ENCODE data around the gene STK10. TPM values are rescaled to one million over a fixed set of nuclear protein-coding genes. Genes with fewer than 3 reads are reported as not detected.

The STK10 gene
- total RNA-seq, 1 donor from 2014 or later: 72.5 TPM

DNA sequence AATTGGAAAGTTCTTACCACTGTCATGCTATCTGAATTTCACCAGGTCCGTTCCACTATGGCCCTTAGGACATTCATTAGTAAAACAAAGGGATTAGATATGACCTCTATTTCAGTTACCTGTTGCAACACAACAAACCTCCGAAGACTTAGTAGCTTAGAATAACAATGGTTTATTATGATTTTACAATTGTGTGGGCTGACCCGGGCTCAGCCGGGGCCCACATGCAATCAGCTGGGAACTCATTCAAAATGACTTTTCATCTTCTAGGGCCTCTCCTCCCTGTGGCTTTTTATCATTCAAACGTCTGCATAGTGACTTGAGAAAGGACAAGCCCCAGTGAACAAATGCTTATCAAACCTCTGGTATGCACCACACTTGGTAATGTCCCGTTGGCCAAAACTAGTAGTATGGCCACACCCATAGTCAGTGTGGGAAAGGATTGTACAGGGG, 179.3 kb downstream of the STK10 start:
- Histone ChIP-seq H3K36me3 (no peaks in the 10 kb centered on the region), H3K27ac (no peak overlapping the region), H3K27me3 (ENCODE audit: low read depth) (no peaks in the 10 kb centered on the region), H3K4me3 (no peak overlapping the region), H3K4me1 (peaks cover 27% of the 10 kb centered on the region), H3K9me3 (no peaks in the 10 kb centered on the region)
- no peak for ATAC-seq
- TF ChIP-seq, protein P1, sequence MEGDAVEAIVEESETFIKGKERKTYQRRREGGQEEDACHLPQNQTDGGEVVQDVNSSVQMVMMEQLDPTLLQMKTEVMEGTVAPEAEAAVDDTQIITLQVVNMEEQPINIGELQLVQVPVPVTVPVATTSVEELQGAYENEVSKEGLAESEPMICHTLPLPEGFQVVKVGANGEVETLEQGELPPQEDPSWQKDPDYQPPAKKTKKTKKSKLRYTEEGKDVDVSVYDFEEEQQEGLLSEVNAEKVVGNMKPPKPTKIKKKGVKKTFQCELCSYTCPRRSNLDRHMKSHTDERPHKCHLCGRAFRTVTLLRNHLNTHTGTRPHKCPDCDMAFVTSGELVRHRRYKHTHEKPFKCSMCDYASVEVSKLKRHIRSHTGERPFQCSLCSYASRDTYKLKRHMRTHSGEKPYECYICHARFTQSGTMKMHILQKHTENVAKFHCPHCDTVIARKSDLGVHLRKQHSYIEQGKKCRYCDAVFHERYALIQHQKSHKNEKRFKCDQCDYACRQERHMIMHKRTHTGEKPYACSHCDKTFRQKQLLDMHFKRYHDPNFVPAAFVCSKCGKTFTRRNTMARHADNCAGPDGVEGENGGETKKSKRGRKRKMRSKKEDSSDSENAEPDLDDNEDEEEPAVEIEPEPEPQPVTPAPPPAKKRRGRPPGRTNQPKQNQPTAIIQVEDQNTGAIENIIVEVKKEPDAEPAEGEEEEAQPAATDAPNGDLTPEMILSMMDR (IDR thresholded peaks at IDR 0.05): no peak
- intact Hi-C loops (cut with DNase I): no loop called here
- no peak for DNase-seq

DNA sequence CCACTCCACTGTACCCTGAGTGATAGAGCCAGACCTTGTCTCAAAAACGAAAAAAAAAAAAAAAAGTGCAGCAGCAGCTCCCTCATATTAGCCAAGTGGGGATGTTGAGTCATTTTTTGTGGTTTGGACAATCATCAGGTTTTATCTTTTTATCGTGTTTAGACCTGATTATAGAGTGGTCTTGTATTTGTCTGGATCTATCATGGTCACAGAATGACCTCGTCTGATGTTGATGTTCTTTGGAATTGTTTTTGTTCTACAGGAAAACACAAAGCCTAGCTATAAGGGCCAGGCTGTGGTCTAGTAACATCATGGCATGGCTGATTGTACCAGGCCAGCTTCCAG, 179.9 kb downstream of the STK10 start:
- H3K36me3 ChIP-seq: no peaks in the 10 kb centered on the region
- H3K27ac ChIP-seq: no peak overlapping the region
- intact Hi-C loops (cut with DNase I): no loop called here
- TF ChIP-seq, protein P1 (IDR thresholded peaks at IDR 0.05): no peak
- DNase-seq (no peak), ATAC-seq (no peak)
- no peak overlapping the region for H3K4me3 ChIP-seq
- no peaks in the 10 kb centered on the region for H3K9me3 ChIP-seq
- H3K4me1 ChIP-seq: peaks cover 34% of the 10 kb centered on the region
- no peaks in the 10 kb centered on the region for H3K27me3 ChIP-seq (ENCODE audit: low read depth)

DNA sequence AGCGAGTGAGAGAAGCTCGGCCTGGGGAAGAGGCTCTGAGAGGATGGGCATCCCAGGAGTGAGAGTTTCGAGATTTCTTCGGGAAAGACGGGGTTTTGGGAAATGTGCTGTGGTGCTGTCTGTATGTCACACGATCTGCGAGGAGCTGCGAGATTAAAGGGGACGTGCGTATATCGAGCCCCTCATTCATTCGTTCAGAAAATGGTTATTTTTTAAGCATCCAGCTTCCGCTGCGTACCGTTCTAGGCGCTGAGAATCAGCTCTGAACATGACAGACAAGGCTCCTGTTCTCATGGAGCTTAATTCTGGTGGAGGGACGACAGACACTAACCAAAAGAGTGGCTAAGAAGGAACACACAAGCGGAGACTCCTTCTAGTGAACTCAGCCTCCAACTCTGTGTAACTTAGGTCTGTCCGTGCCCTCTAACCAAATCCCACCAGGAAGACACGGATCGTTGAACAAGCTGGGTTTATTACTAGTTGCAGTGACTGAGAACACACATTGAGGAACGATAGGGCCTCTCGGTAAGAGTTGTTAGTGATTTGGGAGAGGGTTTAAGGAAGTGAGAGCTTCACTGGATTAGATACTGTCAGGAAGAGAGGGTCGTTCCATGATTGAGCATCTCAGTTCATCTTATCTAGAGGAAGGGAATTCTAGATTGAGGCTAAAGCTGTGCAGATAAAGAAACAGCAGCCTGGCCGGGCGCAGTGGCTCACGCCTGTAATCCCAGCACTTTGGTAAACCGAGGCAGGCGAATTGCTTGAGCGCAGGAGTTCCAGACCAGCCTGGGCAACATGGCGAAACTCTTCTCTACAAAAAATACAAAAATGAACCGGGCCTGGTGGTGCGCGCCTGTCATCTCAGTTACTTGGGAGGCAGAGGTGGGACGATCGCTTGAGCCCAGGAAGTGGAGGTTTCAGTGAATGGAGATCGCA, 180.6 kb downstream of the STK10 start:
- intact Hi-C loops (cut with DNase I): no loop called here
- DNase-seq (no peak), ATAC-seq (peak; percentile 1 to 5)
- Histone ChIP-seq H3K9me3 (no peaks in the 10 kb centered on the region), H3K4me3 (peak overlapping the region; percentile 98), H3K27ac (peak overlapping the region; percentile 100), H3K4me1 (peaks cover 40% of the 10 kb centered on the region), H3K36me3 (no peaks in the 10 kb centered on the region), H3K27me3 (ENCODE audit: low read depth) (no peaks in the 10 kb centered on the region)
- TF ChIP-seq, protein P1 (IDR thresholded peaks at IDR 0.05): no peak

DNA sequence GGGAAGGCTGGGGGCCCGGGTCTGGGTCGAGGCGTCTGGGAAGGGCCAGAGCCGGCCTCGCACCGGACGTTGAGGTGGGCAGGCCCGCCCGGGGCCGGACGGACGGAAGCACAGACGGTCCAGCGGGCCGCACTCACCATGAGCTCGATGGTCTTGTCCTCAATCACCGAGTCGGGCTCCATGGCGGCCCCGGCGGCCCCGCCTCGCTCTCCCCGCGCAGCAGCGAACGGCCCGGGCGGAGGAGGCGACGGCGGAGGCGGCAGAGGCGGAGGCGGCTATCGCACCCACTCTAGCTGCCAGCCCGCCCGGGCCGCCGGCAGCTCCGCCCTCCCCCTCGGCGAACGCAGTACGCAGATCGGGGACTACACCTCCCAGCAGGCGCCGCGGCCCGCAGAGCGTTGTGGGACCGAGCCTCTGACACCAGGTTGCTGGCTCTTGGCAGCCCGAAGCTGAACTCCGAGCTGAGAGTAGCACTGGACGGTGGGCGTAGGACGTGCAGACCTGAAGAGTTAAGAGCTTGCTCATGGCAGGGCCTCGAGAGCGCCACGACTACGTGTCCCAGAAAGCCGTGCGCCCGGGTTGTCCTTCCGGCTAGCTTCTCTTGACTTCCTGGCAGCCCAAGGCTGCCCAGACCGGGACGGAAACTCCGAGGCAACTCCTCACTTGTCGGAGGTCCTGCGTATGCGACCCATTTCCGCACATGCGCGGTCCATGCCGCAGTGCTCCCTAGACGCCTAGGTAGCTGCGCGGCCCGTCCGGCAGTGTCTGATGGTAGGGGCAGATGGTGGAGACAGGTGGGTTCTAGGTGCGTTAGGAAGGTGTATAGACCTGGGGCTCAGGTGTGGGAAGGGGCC, 181.5 kb downstream of the STK10 start, which contains the start of gene FBXW11:
Gene FBXW11, minus strand, starts transcription at position 318 of the 854 bp plus-strand sequence. Its CDS starts 136 bp downstream, at position 182.
- TF ChIP-seq, protein P1 (IDR thresholded peaks at IDR 0.05): no peak
- Histone ChIP-seq H3K27me3 (ENCODE audit: low read depth) (no peaks in the 10 kb centered on the region), H3K9me3 (no peaks in the 10 kb centered on the region), H3K27ac (peak within 1 kb of the TSS; percentile 100), H3K4me1 (peaks cover 47% of the 10 kb centered on the region), H3K4me3 (peak within 1 kb of the TSS; percentile 98), H3K36me3 (no peaks in the 10 kb centered on the region)
- intact Hi-C loops (cut with DNase I): no loop called here
- peak; percentile 99 for DNase-seq
- peak; percentile 95 to 97 for ATAC-seq

DNA sequence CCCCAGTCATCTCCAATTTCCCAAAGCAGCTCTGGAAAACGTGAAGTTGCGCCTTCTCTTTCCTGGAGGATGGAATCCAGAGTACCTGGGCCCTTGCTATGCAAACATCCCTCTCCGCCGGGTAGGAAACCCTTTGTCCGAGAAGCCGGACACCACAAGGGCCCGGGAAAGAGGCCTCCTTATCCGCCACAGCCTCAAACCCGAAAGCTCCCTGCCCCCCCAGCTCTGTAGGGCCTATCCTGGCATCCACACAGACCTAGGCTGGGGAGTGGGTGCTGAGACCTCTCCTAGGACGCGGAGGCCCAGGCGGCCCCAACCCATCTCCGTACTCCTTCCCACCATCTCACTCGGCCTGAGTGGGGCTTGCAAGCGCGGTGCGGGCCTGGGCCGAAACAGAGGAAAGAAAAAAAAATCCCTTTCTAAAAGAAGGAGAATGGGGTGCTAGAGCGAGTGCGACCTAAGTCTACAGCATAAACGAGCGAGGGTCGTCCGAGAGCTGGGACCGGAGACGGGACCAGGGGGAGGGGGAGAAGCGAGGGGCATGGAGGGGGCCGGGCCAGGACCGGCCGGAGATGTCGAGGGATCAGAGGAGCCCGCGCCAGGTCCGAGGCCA, 182.2 kb downstream of the STK10 start:
- intact Hi-C loops (cut with DNase I): no loop called here
- peak overlapping the region; percentile 100 for H3K27ac ChIP-seq
- H3K36me3 ChIP-seq: no peaks in the 10 kb centered on the region
- no peaks in the 10 kb centered on the region for H3K27me3 ChIP-seq (ENCODE audit: low read depth)
- peak; percentile 51 for DNase-seq
- TF ChIP-seq, protein P1 (IDR thresholded peaks at IDR 0.05): no peak
- peaks cover 54% of the 10 kb centered on the region for H3K4me1 ChIP-seq
- ATAC-seq: peak; percentile 23 to 41
- H3K9me3 ChIP-seq: no peaks in the 10 kb centered on the region
- peak overlapping the region; percentile 98 for H3K4me3 ChIP-seq

All from lower lobe of right lung (tissue), 2 donors.